Measurements from ENCODE around the gene CRELD1.

The CRELD1 gene

DNA sequence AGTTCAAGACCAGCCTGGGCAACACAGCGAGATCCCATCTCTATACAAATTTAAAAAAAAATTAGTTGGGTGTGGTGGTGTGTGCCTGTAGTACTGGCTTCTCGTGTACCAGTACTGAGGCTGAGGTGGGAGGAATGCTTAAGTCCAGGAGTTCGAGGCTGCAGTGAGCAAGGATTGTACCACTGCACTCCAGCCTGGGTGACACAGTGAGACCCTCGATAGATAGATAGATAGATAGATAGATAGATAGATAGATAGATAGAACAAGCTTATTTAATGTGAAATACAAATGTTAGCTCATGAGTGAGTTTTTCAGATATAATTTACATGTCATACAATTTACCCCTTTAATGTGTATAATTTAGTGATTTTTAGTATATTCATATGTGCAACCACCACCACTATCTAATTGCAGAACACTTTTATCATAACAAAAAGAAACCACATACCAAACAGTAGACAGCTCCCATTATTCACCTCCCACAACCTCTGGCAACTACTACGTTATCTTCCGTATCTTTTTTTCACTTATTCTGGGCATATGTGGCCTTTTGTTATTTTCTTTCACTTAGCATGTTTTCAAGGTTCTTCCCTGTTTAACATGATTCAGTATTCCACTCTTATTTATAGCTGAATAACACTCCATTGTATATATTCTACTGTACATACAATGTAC lies 31.7 kb downstream of the CRELD1 start:
- DNase-seq, result no peak

GRCh38 chr3:9966841-9967240 lies 33.2 kb downstream of the CRELD1 start:
- DNase-seq, result no peak

DNA sequence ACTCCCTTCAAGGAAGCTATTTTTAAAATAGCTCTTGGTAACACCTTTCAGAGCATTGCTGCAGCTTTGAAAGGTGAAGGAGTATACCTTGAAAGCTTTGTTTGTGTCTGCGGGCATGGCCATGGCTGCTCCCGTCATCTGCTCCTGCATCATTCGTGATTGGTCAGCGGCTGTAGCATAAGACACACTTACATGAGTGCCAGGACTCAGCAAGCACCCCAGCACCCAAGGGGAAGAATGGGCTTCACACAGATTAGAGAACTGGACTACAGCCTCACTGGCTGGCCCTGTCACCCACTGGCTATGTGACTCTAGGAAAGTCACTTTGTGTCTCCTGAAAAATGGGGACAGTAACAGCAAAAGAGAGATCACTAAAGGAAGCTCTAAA lies 36.0 kb downstream of the CRELD1 start:
- no peak for DNase-seq

GRCh38 chr3:9970020-9970652 lies 36.5 kb downstream of the CRELD1 start:
- no peak for DNase-seq

DNA sequence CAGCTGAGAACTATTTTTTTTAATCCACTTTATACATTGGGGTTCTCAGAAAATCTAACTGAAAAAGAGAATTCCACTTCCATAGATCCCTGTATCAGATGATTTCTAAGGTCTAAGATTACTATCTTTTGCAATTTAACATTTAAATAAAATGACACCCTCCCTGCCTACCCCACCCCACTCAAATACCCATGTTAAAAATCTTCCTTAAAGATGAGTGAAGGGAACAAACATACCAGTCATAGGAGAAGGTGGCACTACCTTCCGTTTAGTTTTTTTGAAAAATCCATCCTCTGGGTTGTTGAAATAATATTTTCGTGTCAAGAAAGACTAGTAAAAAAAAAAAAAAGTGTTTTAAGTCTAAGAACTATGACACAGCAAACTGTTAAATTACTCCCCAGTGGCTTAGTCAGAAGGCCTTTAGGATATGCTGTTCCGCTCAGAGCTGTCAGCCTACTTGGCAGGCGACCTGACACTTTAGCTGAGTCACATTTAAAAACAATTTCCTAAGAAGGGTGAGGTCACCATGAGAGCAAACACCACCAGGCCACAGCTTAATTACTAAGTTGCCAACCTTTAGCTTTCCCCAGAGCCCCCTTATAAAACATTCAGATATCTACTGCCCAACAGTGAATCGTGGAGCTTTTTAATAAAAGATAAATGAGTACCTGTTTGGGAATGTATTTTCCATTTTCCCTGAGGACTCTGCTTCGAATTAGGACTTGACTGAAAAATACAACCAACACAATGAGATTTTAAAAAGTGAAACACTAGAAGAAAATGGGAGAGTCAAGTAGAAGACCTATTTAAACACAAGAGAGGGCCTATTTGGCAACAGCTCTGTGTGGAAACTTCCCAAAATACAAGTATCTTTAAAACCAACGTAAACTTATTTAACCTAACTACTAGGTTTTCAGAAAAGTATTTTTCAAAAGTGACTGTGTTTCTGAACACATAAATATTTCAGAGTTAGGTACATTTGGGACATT lies 43.4 kb downstream of the CRELD1 start:
- DNase-seq, result no peak

- no peak for DNase-seq
Observed at GRCh38 chr3:9978710-9979305, 45.2 kb downstream of the CRELD1 start.

GRCh38 chr3:9980251-9980650 lies 46.6 kb downstream of the CRELD1 start:
- no peak for DNase-seq

DNA sequence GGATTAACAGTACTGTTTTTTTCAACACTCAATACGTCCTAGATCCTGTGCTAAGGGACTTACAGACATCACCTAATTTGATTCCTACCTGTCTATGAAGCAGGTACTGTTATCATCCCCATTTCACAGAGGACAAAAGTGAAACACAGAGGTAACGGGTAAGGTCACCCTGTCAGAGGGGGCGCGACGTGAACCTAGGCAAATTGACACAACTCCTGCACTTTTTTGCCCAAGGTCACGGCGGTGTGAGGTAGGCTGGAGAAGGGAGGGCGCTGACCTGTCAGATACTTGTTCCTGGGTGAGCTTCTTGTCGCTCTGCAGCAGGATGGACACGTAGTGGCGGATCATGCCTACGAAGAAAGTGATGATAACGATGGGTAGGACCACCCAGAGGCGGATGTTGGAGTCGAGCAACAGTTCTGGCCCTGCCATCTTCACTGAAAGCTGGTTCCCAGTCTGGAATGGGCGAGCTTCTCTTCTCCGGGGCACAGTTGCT lies 52.6 kb downstream of the CRELD1 start:
- no peak for DNase-seq

DNA sequence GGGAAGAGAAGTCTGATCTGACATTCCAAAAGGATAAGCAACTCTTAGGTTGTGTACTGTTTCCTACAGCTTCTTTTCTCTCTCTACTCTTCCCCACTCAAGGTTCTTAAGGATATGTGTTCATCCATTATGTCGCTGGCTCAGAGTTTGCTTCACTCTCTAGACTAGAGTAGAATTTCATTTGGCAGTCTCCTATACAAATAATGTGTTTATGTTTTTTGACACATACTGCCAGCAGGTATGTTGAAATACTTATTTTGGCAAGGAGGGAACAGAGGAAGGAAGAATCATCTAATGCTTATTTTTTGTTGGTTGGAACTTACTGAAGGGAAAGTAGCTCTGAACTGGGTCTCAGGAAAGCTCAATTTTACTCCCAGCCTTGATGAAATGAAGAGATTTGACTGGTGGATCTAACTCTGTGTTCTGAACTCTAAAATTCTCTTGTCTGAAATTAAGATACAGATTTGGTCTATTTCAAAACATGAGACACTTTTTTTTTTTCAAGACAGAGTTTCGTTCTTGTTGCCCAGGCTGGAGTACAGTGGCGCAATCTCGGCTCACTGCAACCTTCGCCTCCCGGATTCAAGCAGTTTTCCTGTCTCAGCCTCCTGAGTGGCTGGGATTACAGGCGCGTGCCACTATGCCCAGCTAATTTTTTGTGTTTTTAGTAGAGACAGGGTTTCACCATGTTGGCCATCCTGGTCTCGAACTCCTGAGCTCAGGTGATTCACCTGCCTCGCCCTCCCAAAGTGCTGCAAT lies 60.6 kb downstream of the CRELD1 start:
- no peak for DNase-seq
